ENCODE results near the gene KCNK3. TPM values are rescaled to one million over a fixed set of nuclear protein-coding genes. Genes with fewer than 3 reads are reported as not detected.

KCNK3 gene
- total RNA-seq, 1 experiment from 2014 or later, result 0.09 TPM

- no peak overlapping the region for H2AFZ ChIP-seq (ENCODE audit: low read length)
- H2AK5ac ChIP-seq (ENCODE audit: insufficient read length, low read length), result no peak overlapping the region
- DNase-seq, result no peak
- no peak overlapping the region for H3K9ac ChIP-seq (ENCODE audit: extremely low read depth, insufficient read length, low read length)
- H2BK12ac ChIP-seq (ENCODE audit: insufficient read length, low read depth, low read length), result no peak overlapping the region
- H4K91ac ChIP-seq (ENCODE audit: insufficient read length, low read depth, low read length), result no peak overlapping the region
- H3K9me3 ChIP-seq (ENCODE audit: control insufficient read depth, low read depth, low read length), result no peaks in the 10 kb centered on the region
- H3K14ac ChIP-seq (ENCODE audit: insufficient read depth, low read length), result no peak overlapping the region
- TF ChIP-seq CTCF (conservative IDR thresholded peaks at IDR 0.05), result no peak
- Mint-ChIP-seq H3K9me3 (no peaks in the 10 kb centered on the region), H3K4me1 (peaks cover 25 to 26% of the 10 kb centered on the region in 2 experiments), H3K27ac (no peak overlapping the region), H3K36me3 (ENCODE audit: insufficient read depth in 1 of 3, low read depth in 3 of 3) (no peaks in the 10 kb centered on the region), H3K4me3 (no peak overlapping the region), H3K27me3 (ENCODE audit: low read depth) (peaks cover 79% of the 10 kb centered on the region)
- H3T11ph ChIP-seq (ENCODE audit: low read length), result no peak overlapping the region
- H2BK20ac ChIP-seq (ENCODE audit: low read depth, low read length, poor library complexity, severe bottlenecking), result no peak overlapping the region
- H3K4me1 ChIP-seq (ENCODE audit: insufficient read depth, low read length), result no peaks in the 10 kb centered on the region
- no peak overlapping the region for H4K5ac ChIP-seq (ENCODE audit: insufficient read length, low read depth, low read length)
- no peaks in the 10 kb centered on the region for H3K23me2 ChIP-seq (ENCODE audit: insufficient read length, low read depth, low read length, poor library complexity, severe bottlenecking)
- H3K79me1 ChIP-seq (ENCODE audit: insufficient read depth, low read depth, low read length, poor library complexity, severe bottlenecking), result no peaks in the 10 kb centered on the region
- no peak overlapping the region for H3K18ac ChIP-seq (ENCODE audit: insufficient read length, low read depth, low read length)
- H3K79me2 ChIP-seq (ENCODE audit: insufficient read depth, low read length), result no peaks in the 10 kb centered on the region
- no peak overlapping the region for H2BK5ac ChIP-seq (ENCODE audit: insufficient read length, low read length)
- H3K4me2 ChIP-seq (ENCODE audit: insufficient read depth, insufficient read length, low read length), result no peak overlapping the region
- H2BK120ac ChIP-seq (ENCODE audit: low read depth, low read length, poor library complexity, severe bottlenecking), result no peak overlapping the region
- no peak overlapping the region for H2BK15ac ChIP-seq (ENCODE audit: low read depth, low read length)
- no peak overlapping the region for H3K56ac ChIP-seq (ENCODE audit: insufficient read length, low read depth, low read length)
- no peak overlapping the region for H4K8ac ChIP-seq (replicated peaks; ENCODE audit: insufficient read length, low read depth, low read length)
- no peaks in the 10 kb centered on the region for H3K27me3 ChIP-seq (ENCODE audit: insufficient read depth, low read length)
- no peak overlapping the region for H3K4ac ChIP-seq (ENCODE audit: low read depth, low read length)
- no CpG with 5 or more reads among the region's 6 CpGs for WGBS (ENCODE audit: extremely low coverage, insufficient read length, low lambda C conversion rate)
- no peaks in the 10 kb centered on the region for H4K20me1 ChIP-seq (ENCODE audit: control insufficient read depth, insufficient read depth, insufficient read length)
- H3K27ac ChIP-seq (ENCODE audit: insufficient read length, low read depth, low read length), result no peak overlapping the region
- H3K23ac ChIP-seq (ENCODE audit: insufficient read length, low read depth, low read length), result no peak overlapping the region
Measured at GRCh38 chr2:26683583-26683982, 8.9 kb upstream of the KCNK3 start.

All from H9 (cell line).